GM23248 (cell line): Measurements from ENCODE around the gene KCTD14.

Experiments used
- EZH2 ChIP-seq: fragments of 200-600 bp; sonication (generic); IDR thresholded peaks from 2 replicates; pipeline ENCODE4 v1.6.1; 2018; ENCODE audit warnings: antibody characterized with exemption, mild to moderate bottlenecking; ENCODE audit not compliant: insufficient read depth, poor library complexity, severe bottlenecking
- EZH2phosphoT487 ChIP-seq: fragments of 200-600 bp; sonication (generic); IDR thresholded peaks from 2 replicates; pipeline ENCODE4 v1.6.1; 2018; ENCODE audit warnings: antibody characterized with exemption, moderate library complexity, mild to moderate bottlenecking, low read depth; ENCODE audit not compliant: insufficient read depth

DNA sequence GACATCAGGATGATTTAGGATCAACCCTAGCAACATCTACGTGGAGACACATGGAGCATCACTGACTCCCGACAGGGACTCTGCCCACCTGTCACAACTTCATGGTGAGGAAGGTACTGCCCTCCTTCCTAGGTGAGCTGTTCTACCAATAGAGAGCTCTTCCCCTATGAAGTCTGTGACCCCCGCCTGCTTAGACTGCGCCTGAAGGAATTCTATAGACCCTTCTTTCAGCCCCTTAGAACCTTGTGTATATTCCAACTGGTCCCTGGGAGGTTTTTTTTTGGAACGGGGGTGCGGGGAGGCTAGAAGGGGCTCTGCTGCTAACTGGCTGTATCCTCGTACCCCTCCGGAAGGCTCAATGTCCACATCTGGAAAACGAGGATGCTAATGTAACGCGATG, 29.2 kb downstream of the KCTD14 start:
- no peak for TF ChIP-seq EZH2phosphoT487
- TF ChIP-seq EZH2 = no peak
